Osteocyte (in vitro differentiated cells): ENCODE measurements around the gene TJP3. TPM values are rescaled to one million over a fixed set of nuclear protein-coding genes. Genes with fewer than 3 reads are reported as not detected.

Experiments used
- DNase-seq: peaks from one replicate; pipeline ENCODE4 v3.0.0; 2021; ENCODE audit warnings: mixed read lengths; ENCODE audit not compliant: unreplicated experiment; ENCODE audit errors: extremely low spot score
- H3K27ac Mint-ChIP-seq: one replicate; pipeline ENCODE4 v1.8.0; 2021; ENCODE audit warnings: mild to moderate bottlenecking, mixed read lengths; ENCODE audit not compliant: unreplicated experiment
- H3K27me3 Mint-ChIP-seq: one replicate; pipeline ENCODE4 v1.8.0; 2021; ENCODE audit warnings: mixed read lengths; ENCODE audit not compliant: unreplicated experiment
- H3K36me3 Mint-ChIP-seq: one replicate; pipeline ENCODE4 v1.8.0; 2021; ENCODE audit warnings: mixed read lengths; ENCODE audit not compliant: unreplicated experiment
- H3K4me1 Mint-ChIP-seq: one replicate; pipeline ENCODE4 v1.8.0; 2021; ENCODE audit warnings: mixed read lengths; ENCODE audit not compliant: unreplicated experiment
- H3K4me3 Mint-ChIP-seq: one replicate; pipeline ENCODE4 v1.8.0; 2021; ENCODE audit warnings: mild to moderate bottlenecking, moderate library complexity, mixed read lengths; ENCODE audit not compliant: unreplicated experiment
- H3K9me3 Mint-ChIP-seq: one replicate; pipeline ENCODE4 v1.8.0; 2021; ENCODE audit warnings: mixed read lengths; ENCODE audit not compliant: unreplicated experiment
- total RNA-seq: library from RNA; stranded (reverse); gene quantifications from 2 replicates; pipeline ENCODE4 v1.2.1, GENCODE V29; 2021
- TF ChIP-seq, protein P1 (sequence below): fragments of 200-600 bp; sonication (generic); IDR thresholded peaks from 2 replicates; pipeline ENCODE4 v1.5.0; 2021; ENCODE audit warnings: antibody characterized with exemption, mild to moderate bottlenecking, moderate library complexity

Gene TJP3
- total RNA-seq, 1 donor from 2014 or later: not detected

DNA sequence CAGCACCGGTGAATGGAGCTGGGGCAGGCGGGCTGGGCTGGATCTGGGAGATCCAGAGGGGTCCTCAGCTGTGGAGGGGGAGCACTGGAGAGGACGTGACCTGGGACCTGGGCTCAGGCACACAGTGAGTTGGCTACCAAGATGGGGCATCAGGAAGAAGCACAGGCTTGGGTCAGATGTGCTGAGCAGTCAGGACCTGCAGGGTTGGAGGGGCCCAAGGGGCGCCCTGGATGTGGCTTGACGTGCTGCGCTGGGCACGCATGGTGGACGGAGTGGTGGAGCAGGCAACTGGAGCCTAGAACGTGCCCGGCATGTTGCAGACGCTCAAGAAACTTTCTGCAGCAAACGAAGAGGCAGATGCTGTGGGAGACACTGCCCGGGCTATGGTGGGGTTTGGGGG lies 28.6 kb upstream of the TJP3 start:
- Mint-ChIP-seq H3K4me3 (no peak overlapping the region), H3K9me3 (no peaks in the 10 kb centered on the region), H3K4me1 (peaks cover 50% of the 10 kb centered on the region), H3K36me3 (peaks cover 4% of the 10 kb centered on the region), H3K27ac (no peak overlapping the region), H3K27me3 (no peaks in the 10 kb centered on the region)
- DNase-seq: no peak
- TF ChIP-seq, protein P1, sequence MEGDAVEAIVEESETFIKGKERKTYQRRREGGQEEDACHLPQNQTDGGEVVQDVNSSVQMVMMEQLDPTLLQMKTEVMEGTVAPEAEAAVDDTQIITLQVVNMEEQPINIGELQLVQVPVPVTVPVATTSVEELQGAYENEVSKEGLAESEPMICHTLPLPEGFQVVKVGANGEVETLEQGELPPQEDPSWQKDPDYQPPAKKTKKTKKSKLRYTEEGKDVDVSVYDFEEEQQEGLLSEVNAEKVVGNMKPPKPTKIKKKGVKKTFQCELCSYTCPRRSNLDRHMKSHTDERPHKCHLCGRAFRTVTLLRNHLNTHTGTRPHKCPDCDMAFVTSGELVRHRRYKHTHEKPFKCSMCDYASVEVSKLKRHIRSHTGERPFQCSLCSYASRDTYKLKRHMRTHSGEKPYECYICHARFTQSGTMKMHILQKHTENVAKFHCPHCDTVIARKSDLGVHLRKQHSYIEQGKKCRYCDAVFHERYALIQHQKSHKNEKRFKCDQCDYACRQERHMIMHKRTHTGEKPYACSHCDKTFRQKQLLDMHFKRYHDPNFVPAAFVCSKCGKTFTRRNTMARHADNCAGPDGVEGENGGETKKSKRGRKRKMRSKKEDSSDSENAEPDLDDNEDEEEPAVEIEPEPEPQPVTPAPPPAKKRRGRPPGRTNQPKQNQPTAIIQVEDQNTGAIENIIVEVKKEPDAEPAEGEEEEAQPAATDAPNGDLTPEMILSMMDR: no peak

DNA sequence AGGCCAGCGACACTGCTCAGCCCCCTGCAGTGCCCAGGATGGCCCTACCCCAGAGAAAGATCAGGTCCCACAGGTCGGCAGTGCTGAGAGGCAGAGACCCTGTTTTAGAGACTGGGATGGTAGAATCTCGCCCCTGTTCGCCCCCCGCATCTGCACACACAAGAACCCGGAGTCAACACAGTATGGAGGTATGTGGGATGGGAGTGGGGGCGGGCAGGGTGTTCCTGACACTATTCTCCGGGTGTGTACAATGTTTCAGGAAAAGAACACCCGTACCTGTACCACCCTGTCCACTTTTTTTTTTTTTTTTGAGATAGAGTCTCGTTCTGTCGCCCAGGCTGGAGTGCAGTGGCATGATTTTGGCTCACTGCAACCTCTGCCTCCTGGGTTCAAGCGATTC lies 27.2 kb upstream of the TJP3 start:
- DNase-seq: no peak
- peaks cover 44% of the 10 kb centered on the region for H3K4me1 Mint-ChIP-seq
- H3K27ac Mint-ChIP-seq: no peak overlapping the region
- H3K4me3 Mint-ChIP-seq: no peak overlapping the region
- no peaks in the 10 kb centered on the region for H3K9me3 Mint-ChIP-seq
- no peaks in the 10 kb centered on the region for H3K27me3 Mint-ChIP-seq
- TF ChIP-seq, protein P1: no peak
- H3K36me3 Mint-ChIP-seq: peaks cover 8% of the 10 kb centered on the region

DNA sequence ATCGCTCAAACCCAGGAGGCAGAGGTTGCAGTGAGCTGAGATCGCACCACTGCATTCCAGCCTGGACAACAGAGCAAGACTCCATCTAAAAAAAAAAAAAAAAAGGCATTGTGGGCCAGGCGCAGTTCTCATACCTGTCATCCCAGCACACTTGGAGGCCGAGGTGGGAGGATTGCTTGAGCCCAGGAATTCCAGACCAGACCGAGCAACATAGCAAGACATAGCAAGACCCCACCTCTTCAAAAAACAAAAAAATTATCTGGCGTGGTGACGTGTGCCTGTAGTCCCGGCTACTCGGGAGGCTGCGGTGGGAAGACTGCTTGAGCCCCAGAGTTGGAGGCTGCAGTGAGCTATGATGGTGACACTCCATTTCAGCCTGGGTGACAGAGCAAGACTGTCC lies 25.9 kb upstream of the TJP3 start:
- Mint-ChIP-seq H3K36me3 (peaks cover 10% of the 10 kb centered on the region), H3K4me3 (no peak overlapping the region), H3K9me3 (no peaks in the 10 kb centered on the region), H3K27me3 (no peaks in the 10 kb centered on the region), H3K27ac (peak overlapping the region; percentile 94), H3K4me1 (peaks cover 44% of the 10 kb centered on the region)
- no peak for DNase-seq
- TF ChIP-seq, protein P1: no peak

DNA sequence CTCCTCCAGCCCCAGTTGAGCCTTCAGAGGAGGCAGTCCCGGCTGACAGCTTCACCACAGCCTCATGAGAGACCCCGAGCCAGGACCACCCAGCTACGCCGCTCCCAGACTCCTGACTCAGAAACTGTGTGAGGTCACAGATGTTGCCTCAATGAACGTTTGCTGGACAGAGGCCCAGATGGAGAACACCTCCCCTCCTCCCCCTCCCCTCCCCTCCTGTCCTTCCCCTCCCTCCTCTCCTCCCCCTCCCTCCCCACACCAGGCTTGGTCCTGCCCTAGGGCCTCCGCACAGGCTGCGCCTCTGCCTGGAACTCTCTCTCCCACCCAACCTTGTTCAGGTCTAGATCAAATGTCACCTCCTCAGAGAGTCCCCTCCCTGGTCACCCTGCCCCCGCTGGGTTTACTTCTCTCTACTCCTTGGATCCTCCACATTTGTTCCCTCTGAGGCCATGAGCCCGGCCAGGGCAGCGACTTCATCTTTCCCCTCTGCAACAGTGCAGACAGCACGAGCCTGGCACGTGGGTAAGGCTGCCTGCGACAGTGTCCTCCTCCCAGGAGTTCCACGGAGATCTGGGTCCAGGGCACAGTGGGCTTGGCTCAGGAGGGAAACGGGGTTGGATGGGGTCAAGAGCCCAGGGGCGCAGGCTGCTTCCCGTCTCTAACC lies 25.3 kb upstream of the TJP3 start:
- Mint-ChIP-seq H3K4me1 (peaks cover 43% of the 10 kb centered on the region), H3K27me3 (no peaks in the 10 kb centered on the region), H3K9me3 (no peaks in the 10 kb centered on the region), H3K36me3 (peaks cover 10% of the 10 kb centered on the region), H3K4me3 (no peak overlapping the region), H3K27ac (peak overlapping the region; percentile 94)
- TF ChIP-seq, protein P1: no peak
- DNase-seq: peak; percentile 83

DNA sequence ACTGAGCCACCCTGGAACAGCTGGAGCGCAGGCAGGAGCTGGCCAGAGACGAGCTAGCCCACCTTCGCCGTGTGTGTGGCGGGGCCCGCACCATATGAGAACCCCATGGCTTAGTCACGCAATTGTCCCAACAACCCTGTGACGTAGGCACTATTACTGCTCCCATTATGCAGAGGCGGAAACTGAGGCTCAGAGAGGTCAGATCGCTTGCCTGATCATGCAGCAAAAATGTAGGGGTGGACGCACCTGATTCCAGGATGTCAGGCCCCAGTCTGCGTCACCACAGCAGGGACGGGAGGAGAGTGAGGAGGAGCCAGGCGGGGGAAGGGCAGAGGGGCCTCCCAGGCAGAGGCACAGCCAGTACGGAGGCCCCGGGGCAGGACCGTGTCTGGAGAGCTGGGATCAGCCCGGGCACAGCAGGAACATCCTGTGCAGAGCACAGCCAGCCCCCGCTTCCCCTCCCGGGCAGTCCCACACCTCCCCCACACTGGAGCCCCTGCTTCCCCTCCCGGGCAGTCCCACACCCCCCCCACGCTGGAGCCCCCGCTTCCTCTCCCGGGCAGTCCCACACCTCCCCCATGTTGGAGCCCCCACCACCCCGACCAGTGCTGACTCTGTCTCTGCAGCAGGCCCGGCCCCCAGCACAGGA lies 24.7 kb upstream of the TJP3 start:
- H3K27me3 Mint-ChIP-seq: no peaks in the 10 kb centered on the region
- H3K4me3 Mint-ChIP-seq: peak overlapping the region; percentile 49
- H3K36me3 Mint-ChIP-seq: peaks cover 10% of the 10 kb centered on the region
- H3K4me1 Mint-ChIP-seq: peaks cover 46% of the 10 kb centered on the region
- peak overlapping the region; percentile 94 for H3K27ac Mint-ChIP-seq
- peak; percentile 93 for DNase-seq
- H3K9me3 Mint-ChIP-seq: no peaks in the 10 kb centered on the region
- TF ChIP-seq, protein P1: no peak
